GM18519 (cell line): ENCODE measurements around the gene DAND5.

Experiments
- ATAC-seq: cut with Tn5 transposase; IDR thresholded peaks from one replicate; pipeline ENCODE4 v1.9.1; 2021; ENCODE audit warnings: mild to moderate bottlenecking, moderate library complexity; ENCODE audit not compliant: unreplicated experiment, low FRiP score

The DAND5 gene

DNA sequence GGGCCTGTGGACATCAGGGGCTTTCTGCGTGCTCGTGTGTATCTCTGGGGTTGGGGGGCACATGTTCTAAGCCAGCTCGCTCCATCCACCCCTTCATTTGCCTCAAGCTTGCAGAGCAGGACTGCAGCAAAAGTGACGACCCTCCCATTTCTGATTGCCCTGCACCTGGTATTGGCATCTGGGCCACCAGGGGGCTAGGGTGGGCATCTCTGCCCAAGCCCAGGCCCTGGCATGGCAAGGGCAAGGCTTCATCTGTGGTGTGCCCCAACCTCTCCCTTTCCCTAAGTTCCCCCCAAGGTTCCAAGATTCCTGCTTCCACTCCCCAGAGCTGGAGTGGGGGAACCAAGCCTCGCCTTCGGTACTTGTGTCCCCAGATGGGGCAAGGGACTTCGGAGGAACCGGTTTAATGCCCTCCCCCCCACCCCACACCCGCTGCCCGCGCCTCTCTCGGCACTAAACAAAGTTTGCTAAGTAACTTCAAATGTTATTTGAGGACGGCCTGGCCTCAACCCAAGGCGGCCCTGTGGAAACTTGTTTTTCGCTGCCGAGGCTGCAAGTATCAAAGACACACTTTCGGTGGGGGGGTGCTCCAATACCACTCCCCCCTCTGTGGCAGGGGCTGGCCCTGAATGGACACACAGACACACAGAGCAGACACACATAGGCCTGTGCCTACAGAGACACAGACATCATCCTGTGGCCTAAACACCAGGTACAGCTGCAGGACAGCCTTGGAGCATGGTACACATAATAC is 38.1 kb downstream of the DAND5 start:
- no peak for ATAC-seq

DNA sequence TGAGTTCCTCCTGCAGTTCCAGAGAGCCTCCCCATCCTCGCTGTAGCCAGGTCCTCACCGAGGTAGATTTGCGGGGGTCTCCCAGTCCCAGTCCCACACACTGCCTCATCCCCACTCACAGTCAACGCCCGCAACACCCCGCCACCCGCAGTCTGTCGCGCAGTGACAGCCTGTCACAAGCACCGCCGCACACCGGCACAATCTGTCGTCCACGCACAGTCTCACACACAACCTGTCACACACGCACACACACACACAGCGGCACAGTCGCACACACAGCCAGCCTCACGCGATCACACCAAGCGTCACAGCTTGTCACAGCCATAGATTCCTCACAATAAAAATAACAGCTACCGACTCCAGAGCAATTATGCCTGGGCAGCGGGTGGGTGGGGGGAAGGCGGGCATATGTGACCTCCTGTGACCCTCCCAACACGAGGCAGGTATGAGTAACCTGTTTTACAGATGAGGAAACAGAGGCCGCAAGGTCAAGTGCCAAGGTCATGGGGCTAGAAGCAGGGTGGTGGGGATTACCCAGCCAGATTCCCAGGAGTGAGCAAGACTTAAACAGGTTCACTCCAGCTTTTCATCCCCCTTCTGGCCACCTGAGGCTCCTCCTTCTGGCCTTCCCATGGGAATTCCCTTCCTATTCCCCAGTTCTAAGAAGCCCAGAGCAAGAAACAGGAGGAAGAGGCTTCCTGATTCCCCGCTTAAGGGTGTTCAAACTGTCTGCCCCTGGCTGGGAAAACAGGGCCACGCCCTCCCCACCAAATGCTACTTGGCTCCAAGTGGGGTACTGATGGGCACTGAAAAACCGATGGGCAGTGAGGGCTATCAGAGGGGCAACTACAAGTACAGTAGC is 39.8 kb downstream of the DAND5 start:
- no peak for ATAC-seq

DNA sequence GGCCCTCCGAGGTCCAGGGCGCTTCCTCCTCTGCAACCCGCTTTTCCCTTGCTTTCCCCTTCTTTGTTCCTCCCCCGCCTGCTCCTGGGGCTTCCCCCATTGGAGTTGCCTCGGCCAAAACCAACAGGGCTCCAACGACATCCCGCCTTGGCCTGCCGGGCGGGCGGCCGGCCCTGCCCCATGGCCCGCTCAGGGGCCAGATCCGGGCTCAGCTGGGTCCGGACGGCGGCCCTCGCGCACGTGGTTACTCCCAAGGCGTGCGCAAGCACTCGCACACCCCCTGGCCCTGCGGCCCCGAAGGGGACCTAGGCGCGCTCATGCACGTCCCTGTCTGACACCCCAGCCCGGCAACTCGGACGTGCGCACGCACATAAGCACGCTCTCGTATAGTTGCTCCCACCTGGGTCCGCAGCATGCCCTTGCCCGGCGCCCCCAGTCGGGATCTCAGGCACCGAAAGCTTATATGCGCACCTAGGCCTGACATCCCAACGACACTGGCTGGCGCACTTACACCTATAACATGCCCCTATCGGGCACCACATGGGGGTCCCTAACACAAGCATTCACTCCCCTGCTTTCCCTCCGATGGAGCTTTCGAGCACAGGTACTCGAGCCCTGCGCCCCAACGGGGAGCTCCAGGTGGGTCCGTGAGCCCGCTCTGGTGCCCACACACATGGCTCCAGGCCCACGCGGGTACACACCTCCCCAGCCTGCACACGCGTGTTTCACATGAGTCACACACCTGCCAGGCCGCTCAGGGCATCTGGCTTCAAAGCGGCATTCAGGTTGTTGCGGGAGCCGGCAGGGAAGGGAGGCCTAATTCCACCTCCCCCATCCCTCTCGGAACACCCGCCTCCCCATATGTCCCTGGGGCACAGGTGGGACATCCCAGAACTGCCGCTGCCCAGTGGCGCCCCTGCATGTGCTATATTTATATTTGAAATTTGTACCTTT is 40.9 kb downstream of the DAND5 start:
- no peak for ATAC-seq

DNA sequence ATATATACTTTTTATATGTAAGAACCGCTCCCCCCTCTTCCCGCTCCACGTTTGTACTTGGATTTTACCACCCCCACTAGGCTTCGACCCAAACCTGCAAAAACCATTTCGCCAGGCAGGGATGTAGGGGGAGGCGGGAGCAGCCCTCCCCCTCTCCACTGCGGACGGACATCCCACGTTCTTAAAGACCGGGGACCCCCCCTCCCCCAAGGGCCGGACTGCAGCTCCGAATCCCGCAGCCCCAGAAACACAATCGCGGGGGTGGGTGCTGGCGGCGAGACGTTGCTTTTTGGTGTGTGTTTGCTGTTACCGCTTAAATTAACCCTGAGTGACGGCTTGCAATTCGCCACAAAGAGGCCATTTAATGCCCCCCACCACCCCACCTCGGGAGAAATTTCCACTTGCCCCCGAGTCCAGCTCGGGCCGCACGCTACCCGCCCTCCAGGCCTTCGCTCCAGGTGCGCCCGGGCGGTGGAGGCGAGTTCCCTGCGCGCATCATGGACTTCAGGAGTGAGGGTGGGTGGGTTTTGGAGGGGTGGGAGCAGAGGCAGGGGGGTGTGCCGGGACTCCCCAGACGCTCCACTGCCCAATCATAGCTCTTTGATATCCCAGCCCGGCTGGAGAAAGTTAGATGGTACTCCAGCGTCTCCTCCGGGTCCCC is 41.7 kb downstream of the DAND5 start:
- no peak for ATAC-seq

DNA sequence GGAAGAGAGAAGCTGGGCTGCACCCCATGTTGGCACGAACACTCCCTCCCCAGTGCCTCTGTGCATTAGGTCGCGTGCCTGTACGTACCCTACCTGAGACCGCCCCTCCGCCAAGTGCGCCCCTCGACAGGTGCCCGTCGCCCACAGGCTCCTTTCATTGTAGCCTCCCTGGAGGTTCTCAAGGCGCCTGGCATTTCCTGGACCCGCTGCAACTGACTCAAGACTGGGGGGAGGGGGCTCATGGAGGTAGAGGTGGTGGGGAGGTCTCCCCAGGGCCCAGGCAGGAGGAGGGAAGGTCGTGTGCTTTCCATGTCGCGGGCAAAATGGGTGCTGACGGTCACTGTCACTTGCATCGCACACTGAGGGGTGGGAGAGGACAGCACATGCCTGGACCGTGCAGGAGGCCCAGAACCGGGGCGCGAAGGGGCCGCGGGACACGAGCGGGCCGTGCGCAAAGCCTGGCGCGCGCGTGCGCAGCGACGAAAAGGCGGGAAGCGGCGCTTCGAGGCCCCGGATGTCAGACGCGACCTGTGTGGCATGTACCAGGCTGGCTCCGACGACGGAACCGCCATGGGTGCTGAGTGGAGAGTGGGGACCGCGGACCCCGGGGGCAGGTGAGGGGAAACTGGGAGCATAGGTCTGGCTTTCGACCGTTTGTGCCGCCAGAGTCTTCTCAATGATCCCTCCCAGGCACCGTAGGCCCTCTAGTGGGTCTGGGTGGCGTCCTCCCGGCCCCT is 42.4 kb downstream of the DAND5 start:
- no peak for ATAC-seq

DNA sequence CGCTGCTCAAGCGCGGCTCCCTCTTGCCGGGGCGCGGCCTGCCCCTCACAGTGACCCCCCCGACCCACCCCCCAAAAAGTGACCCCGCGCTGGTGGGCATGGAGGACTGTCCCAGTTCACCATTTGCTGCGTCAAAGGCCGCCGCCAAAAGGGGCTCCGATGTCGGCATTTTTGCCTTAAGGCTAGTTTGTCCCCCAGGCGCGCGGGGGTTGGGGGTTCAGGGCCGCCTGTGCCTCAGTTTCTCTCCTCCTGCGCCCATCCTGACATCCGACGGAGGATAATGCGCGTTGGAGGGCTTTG is 43.0 kb downstream of the DAND5 start:
- no peak for ATAC-seq

DNA sequence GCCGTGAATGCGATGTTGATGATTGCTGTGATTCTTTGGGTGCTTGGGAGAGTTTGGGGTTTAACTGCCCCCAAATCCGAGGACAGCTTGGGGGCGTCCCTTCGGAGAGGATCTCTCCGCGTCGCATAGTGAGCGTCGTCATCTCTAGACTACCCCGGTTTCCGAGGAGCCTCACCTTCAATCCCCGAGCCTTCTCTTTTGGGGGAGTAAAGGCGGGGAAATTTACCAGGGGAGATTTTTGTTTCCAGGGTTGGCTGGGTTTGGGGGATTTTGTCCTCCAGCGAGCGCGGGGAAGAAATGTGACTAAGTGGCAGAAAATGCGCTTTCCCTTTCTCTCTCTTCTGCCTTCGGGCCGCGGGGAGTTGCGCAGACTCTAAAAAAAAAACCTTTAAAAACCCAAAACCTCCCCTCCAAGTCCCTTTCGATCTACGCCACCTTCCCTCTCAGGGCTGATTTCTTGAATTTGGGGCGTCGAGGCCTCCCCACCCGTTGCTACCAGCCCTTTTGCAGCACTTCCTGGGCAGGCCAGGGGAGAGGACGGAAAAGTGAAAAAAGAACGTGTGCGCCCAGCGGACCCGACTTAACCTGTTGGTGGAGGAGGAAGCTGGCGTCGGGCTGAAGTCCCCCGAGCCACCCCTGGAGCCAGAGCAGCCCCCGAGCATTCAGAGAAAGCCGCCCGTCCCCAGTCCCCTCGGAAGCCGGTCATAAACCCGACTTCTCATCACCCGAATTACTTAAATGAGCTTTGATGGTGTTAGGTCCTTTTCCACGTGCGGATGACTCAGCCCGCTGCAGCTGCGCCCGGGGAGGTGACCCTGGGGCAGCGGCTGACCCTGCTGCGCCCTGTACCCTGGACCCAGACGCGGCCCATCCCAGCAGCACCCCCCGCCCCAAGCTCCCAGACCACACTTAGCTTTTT is 43.6 kb downstream of the DAND5 start:
- ATAC-seq = no peak

DNA sequence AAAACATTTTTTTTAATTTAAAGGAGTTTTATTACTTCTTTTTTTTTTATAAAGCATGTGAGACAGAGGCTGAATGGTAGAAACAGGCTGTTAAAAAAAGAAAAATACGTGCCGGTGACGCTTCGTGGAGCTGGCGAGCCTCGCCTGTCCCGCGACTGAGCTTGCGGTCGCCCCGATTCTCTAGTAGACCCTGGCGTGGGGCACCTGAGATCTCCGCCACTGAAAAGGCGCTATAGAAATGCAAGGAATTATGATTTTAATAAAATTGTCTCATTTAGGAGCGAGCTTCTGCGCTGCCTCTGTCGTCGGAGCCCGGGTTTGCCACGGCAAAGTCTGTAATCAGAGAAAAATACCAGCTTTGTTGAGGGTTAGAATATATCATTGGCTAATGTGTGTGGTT is 44.3 kb downstream of the DAND5 start:
- no peak for ATAC-seq

DNA sequence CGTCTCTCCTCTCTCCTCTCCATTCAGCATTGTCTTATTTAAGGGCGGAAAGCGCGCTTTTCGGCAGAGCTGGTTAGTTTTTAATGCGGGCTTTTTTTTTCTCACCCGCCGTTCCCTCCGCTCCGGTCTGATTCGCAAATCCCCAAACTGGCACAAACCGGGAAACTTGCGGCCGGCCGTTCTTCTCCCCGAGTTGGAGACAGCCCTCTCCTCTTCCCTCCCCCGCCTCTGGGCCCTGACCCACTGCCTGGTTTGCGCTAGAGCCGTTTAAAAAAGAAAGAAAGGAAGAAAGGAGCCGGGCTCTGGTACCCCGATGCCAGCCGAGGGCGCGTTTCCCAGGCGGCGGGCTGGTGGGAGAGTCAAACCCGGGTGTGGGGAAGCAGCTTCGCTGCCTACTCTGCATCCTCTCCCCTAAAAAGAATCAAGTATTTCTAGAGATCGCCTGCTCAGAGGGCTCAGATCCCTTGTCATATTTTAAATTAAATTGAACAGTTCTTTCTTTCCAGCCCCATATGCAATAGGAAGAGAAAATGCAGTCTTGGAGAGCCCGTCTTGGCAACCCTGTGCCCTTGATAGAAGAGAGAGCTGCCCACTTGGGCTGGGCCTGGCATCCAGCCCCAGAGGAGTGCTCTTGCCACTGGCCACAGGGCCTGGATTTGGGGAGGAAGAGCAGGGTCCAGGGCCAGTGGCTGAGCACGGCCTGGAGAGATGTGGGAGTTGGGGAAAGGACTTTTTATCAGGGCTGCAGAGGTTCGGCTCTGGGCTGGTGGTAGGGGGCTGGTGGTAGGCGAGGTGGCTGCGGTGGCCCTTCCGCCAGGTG is 44.9 kb downstream of the DAND5 start:
- no peak for ATAC-seq

DNA sequence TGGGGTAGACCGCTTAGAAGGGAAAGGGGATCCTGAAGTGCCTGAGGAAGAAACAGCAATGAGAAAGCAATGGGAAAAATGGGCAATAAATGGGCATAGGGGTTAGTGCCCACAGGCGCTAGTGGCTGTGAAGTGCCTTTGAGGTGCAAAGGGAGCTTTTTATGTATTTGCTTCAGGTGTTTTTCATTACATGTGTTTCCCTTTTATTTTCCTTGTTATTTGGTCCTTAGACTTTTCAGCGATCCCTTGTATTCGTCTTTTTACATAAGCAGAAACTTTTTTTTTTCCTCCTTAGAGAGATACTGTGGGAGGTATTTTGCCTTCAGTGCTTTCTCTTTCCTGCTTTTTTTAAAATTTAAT is 45.5 kb downstream of the DAND5 start:
- ATAC-seq = no peak

DNA sequence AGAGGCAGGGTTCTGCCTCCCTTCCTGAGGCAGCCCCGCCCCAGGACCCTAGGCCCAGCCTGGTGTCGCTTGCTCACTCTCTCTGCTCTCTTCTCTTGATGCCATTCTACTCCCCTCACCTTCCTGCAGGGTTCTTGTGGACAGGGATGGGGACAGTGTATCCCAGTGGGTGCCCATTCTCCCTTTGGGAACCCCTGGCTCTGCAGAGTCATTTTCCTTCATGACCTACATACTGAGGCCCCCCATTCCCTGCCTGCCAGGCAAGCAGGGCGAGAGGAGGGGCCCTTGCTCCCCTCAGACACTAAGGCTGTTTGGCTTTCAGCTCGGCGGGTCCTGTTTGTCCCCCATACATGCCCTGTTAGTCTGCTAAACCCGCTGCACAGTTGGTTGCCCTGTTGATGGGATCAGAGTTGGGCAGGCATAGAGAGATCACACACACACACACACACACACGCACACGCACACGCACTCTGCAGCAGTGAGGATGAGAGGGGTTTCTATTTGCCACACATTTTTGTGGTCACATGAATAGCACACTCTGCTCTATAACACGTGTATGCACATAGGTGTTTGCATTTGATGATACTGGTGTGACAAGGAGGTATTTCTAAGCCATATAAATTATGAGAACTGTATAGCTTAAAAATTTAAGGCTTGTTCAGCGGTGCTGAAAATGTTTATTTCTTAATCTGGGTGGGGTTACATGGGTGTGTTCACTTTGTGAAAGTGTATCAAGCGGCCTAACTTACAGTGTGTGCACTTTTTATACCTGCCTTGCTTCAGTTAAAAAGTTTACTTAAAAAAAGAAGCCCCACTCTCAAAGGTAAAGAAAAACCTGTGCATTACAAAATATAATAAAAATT is 46.2 kb downstream of the DAND5 start:
- ATAC-seq = no peak

DNA sequence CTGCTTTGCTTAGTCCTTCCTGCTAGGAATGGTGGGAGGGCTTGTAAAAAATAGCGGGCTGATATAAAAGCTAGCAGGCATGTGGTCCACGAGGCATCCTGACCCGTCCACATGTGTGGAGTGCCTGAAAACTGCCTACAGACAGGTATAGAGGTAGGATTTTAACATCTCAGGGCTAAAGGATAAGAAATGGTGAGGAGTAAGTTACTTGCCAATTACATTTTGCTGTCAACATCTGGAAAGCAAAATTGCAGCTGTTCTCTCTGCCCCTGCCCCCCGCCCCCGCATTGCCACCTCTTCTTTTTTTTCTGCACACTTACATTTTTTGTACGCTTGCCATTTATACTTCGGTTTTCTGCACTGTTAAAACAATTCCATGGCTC is 46.9 kb downstream of the DAND5 start:
- no peak for ATAC-seq

DNA sequence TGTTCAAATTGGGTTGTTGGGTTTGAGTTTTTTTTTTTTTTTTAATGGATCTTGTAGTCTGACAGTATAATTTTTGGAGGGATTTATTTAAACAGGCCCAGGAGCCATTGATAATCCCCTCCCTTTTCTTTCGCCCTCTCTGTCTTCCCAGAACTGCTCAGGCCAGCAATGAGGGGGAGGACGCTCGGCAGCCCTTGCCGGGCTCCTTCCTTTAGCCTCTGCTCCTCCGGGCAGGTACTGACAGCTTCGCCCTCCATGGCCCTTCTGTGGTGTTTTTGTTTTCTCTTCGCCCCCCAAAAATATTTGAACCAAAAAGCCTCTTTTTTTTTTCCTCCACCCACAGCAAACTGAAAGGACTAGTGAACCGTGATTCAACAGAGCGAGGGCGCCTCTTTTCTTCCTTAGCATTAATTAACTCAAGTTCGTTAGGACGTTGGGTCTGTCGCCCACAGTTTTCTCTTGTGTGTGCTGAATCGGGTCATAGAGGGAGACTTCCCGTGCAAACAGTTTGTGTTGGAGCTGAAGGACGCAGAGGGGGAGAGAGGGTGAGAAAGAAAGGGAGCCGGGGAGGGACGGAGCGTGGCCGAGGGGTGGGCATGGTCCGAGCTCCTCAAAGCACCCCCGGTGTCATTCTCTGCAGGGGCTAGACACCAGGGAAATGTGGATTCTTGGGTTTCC is 47.4 kb downstream of the DAND5 start:
- no peak for ATAC-seq

DNA sequence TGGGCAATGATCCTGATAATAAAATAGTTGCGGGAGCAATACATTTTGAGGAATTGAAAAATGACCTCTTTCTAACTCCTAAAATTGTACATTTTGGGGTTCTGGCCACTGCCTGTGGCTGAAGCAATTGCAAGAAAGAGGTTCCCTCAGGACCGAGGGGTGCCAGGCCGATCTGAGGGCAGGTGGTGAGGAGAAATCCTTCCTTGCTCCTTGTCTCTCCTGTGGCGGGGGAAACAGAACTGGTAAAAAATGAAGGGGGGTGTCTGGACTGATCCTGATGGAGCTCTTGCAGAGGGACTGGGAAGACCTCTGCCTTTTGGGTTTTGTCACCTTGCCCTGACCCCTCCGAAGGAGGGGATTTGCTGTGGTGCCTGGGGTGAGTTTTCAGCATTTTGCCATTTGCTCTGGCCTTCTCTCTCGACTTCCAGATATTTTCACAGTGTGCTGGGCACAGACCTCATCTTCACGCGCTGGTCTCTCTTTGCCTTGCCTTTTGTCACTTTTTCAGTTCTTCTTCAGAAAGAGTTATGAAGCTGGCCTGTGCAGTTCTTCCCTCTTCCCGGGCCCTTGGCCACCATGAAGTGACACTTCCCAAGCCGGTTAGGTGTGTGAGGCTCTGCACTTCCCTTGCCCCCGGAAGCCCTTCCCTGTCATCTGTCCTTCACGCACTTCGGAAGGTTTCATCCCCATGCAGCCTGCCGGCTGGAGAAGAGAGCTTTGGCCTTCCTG is 48.1 kb downstream of the DAND5 start:
- ATAC-seq = no peak

DNA sequence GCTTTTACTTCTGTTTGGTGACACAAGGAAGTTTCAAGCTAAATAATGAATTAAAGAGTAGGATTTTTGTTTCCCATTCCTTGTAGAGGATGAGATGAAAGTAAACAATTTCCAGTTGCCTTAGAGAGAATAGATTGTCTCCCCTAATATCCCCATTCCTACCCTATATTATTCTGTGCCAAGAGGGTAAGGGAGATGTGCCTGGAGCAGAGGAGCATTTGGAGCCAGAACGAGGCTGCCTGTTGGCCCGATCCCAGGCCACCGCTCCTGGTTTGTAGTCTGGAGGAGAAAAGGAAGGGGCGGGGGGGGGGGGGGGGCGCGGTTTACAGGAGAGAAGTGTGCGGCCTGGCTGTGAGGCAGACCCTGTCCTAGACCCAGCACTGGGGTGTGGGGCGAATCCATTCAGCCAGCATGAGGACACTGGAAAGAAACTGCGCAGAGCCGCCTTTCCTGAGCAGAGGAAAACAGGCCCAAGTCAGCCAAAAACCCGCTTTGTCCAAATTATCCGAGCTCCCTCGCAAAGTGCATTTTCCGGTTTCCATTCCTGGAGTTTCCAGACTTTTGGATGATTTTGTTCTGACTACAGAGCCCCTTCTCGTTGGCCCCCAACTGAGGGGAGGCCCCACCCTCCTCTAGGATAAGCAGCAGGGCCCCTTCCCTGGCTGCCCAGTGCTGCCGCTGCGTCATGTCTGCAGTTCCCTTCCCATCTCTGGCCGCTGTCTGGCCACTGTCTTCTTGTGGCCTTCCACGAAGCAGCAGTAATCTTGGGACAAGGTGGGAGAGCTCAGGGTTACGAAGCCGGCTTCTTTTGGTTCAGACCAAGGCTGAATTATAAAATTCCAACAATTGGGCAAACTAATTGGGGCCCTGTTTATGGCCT is 48.9 kb downstream of the DAND5 start:
- ATAC-seq = no peak
